Measurements from ENCODE around the gene RCVRN.

Gene RCVRN

DNA sequence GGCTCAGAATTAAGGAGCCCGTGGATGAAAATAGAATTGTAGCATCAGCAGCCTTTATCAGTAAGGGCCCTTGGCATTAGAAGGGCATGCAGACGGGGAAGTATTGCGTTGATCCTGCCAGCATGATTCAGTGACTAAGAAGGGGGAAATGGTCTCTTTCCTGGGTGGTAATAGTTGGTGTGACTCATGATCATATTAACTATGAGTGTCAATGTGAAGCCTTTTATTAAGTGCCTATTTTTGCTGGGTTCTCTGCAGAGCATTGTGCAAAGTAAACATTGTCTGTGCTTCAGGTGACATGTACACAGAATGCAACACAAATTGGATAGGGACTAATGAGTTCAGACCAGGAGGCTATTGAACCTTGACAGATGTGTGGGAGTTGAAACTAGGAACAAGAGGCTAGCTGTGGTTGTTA lies 24.5 kb downstream of the RCVRN start:
- no peak overlapping the region for H3K27ac ChIP-seq
- TF ChIP-seq CTCF (conservative IDR thresholded peaks at IDR 0.05): no peak

- no peak overlapping the region for H3K27ac ChIP-seq
- TF ChIP-seq CTCF (conservative IDR thresholded peaks at IDR 0.05): no peak
These were observed 26.1 kb downstream of the RCVRN start for GRCh38 chr17:9878786-9879525.

- H3K27ac ChIP-seq: no peak overlapping the region
- TF ChIP-seq CTCF (conservative IDR thresholded peaks at IDR 0.05): no peak
These were observed 26.7 kb downstream of the RCVRN start for GRCh38 chr17:9878356-9878755.

DNA sequence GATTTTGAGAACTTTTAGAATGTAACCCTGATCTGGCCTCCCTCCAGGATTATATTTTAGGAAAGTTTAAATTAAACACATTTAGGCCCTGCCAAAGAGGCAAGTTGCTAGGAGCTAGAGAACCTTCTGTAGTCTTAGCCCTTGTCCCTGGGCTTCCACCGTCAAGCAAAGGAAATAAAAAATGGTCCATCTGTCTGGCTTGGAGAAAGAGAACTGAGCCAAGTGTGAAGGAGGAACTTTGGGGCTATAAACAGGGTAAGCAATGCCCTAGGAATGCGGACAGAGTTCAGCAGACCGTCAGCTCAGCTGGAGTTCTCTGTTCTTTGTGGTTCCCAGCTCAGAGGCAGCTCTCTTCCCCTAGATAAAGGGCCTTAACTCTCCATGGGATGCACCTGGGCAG lies 29.6 kb downstream of the RCVRN start:
- no peak overlapping the region for H3K27ac ChIP-seq
- no peak for TF ChIP-seq CTCF (conservative IDR thresholded peaks at IDR 0.05)

GRCh38 chr17:9874722-9875121 lies 30.3 kb downstream of the RCVRN start:
- no peak for TF ChIP-seq CTCF (conservative IDR thresholded peaks at IDR 0.05)

DNA sequence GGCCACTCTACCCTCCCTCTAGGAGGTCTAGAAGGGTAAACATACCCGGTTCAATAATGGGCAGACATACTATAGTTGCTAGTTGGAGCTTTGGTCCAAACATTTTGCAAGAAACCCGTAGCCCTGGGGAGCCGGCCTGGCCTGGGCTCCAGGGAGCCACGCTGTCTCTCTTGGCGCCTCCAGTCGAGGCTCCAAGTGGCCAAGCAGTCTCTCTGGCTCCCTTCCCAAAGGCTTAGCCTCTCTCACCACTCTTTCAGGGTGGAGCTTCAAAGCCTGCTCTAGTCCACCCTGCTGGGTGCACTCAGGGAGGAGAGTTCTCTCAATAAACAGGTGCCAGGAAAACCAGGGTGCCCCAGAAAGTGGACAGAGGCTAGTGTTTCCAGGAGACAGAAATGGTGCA lies 32.2 kb downstream of the RCVRN start:
- H3K27ac ChIP-seq: no peak overlapping the region
- no peak for TF ChIP-seq CTCF (conservative IDR thresholded peaks at IDR 0.05)

More at GRCh38 chr17:9874722-9875121, 30.3 kb downstream of the RCVRN start:
- no peak overlapping the region for H3K27ac ChIP-seq

DNA sequence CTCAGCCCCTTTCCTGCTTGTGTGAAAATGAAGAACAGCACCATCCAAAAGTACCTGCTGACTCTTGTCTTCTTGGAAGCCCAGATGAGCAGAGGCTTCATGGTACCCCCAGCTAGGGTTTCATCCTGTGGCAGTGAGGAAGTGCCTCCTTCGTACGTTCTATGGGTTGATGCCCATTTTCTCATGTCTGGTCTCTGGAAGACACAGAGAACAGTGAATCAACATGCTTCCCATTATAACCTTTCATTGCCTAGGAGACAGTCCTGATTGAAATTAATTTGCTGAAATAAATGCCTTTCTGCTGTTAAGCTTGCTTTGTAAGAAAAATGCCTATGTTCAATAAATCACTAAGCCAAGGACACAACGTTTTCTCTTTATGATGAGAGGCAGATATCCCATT lies 36.5 kb downstream of the RCVRN start:
- no peak overlapping the region for H3K27ac ChIP-seq
- TF ChIP-seq CTCF (conservative IDR thresholded peaks at IDR 0.05): no peak

Data from VCaP (cell line).